H1 (cell line): ENCODE data around the gene TBC1D32. TPM values are rescaled to one million over a fixed set of nuclear protein-coding genes. Genes with fewer than 3 reads are reported as not detected.

Experiments used
- CTCF ChIA-PET: fragments of 300-600 bp; sonication (Branson Sonifier 250); formaldehyde crosslinking; loops from one replicate; lab custom pipeline; 2021; ENCODE audit not compliant: partially characterized antibody; lab: Charles Lee
- POLR2A ChIA-PET: fragments of 300-600 bp; sonication (Branson Sonifier 250); formaldehyde crosslinking; loops from one replicate; lab custom pipeline; 2021; ENCODE audit warnings: inconsistent platforms; ENCODE audit not compliant: partially characterized antibody; lab: Charles Lee
- DNase-seq, 2 experiments: peaks; one replicate each; pipeline versions ENCODE4 v3.0.0 to v3.0.0-alpha.2; 2010 to 2022; ENCODE audit warnings: low spot score in 2 of 2, low read depth in 1 of 2, mixed read lengths in 1 of 2
- FAIRE-seq: peaks from 2 replicates; lab custom pipeline; 2011; peaks lifted over from hg19 to GRCh38; lab: Jason Lieb, UNC
- H2AFZ ChIP-seq: 2 replicates; pipeline ENCODE4 v1.8.1; 2012; ENCODE audit warnings: low read length, inconsistent platforms
- H2AK5ac ChIP-seq: 2 replicates; pipeline ENCODE4 v1.6.1; 2013; ENCODE audit warnings: low read depth, low read length
- H2BK120ac ChIP-seq: replicated peaks from 2 replicates; pipeline ENCODE3; 2013; ENCODE audit warnings: low read depth, low read length, inconsistent platforms
- H2BK12ac ChIP-seq: 2 replicates; pipeline ENCODE4 v1.6.1; 2013; ENCODE audit warnings: low read depth, low read length
- H2BK15ac ChIP-seq: 2 replicates; pipeline ENCODE4 v1.6.1; 2013; ENCODE audit warnings: low read length
- H2BK20ac ChIP-seq: 2 replicates; pipeline ENCODE4 v1.6.1; 2013; ENCODE audit warnings: low read length
- H2BK5ac ChIP-seq: 2 replicates; pipeline ENCODE4 v1.6.1; 2013; ENCODE audit warnings: low read depth, low read length
- H3K14ac ChIP-seq: 2 replicates; pipeline ENCODE4 v1.6.1; 2013; ENCODE audit warnings: inconsistent platforms; ENCODE audit not compliant: insufficient read length
- H3K18ac ChIP-seq: 2 replicates; pipeline ENCODE4 v1.6.1; 2013; ENCODE audit warnings: low read length; ENCODE audit errors: extremely low read depth
- H3K23ac ChIP-seq: 2 replicates; pipeline ENCODE4 v1.6.1; 2013; ENCODE audit warnings: inconsistent platforms; ENCODE audit not compliant: insufficient read length
- H3K23me2 ChIP-seq: 2 replicates; pipeline ENCODE4 v1.6.1; 2013; ENCODE audit warnings: low read depth, low read length
- H3K27ac ChIP-seq: 2 replicates; pipeline ENCODE4 v1.6.1; 2011; ENCODE audit warnings: low read depth, low read length, inconsistent platforms
- H3K27me3 ChIP-seq, 4 experiments: replicated peaks in 1 of 4; 1 replicate in 1 of 4; 2 replicates in 3 of 4; pipeline versions ENCODE4 v1.6.1 to v1.8.1; 2011 to 2013; ENCODE audit warnings: low read length in 3 of 4, mild to moderate bottlenecking in 3 of 4, inconsistent platforms in 2 of 4, mixed read lengths in 2 of 4, moderate library complexity in 1 of 4; ENCODE audit not compliant: control insufficient read depth in 3 of 4, insufficient read depth in 3 of 4; ENCODE audit errors: extremely low read depth in 1 of 4
- H3K36me3 ChIP-seq, 4 experiments: 2 replicates each; pipeline versions ENCODE4 v1.6.1 to v1.8.1; 2011 to 2013; ENCODE audit warnings: mild to moderate bottlenecking in 4 of 4, low read length in 3 of 4, moderate library complexity in 2 of 4, control low read depth in 1 of 4, inconsistent platforms in 1 of 4; ENCODE audit not compliant: insufficient read depth in 4 of 4, control insufficient read depth in 2 of 4
- H3K4ac ChIP-seq: replicated peaks from 2 replicates; pipeline ENCODE3; 2013; ENCODE audit warnings: low read length, low read depth, mixed read lengths, inconsistent platforms; ENCODE audit not compliant: insufficient read length
- H3K4me1 ChIP-seq, 4 experiments: replicated peaks in 1 of 4; 1 replicate in 1 of 4; 2 replicates in 3 of 4; pipeline versions ENCODE4 v1.6.1 to v1.8.1; 2011 to 2013; ENCODE audit warnings: low read length in 3 of 4, inconsistent platforms in 2 of 4, mixed read lengths in 1 of 4; ENCODE audit not compliant: insufficient read depth in 4 of 4, control insufficient read depth in 3 of 4
- H3K4me2 ChIP-seq, 2 experiments: 2 replicates each; pipeline versions ENCODE4 v1.6.1 to v1.8.1; 2011 to 2013; ENCODE audit warnings: low read depth in 2 of 2, low read length in 2 of 2, control low read depth in 1 of 2, inconsistent platforms in 1 of 2, mild to moderate bottlenecking in 1 of 2; ENCODE audit not compliant: insufficient read depth in 1 of 2
- H3K4me3 ChIP-seq, 4 experiments: fragments of 200-600, 300-600 bp in 1 of 4; sonication (generic), shearing (Covaris generic), sonication (Bioruptor Twin) in 1 of 4; 2 replicates each; pipeline versions ENCODE4 v1.5.1 to v1.8.1; 2011 to 2016; ENCODE audit warnings: low read length in 4 of 4, low read depth in 3 of 4, control low read depth in 2 of 4, inconsistent platforms in 2 of 4, mild to moderate bottlenecking in 2 of 4, mixed read lengths in 1 of 4, moderate library complexity in 1 of 4; ENCODE audit not compliant: insufficient read depth in 2 of 4; ENCODE audit errors: extremely low read depth in 1 of 4
- H3K56ac ChIP-seq: replicated peaks from 2 replicates; pipeline ENCODE3; 2013; ENCODE audit warnings: low read depth, mild to moderate bottlenecking, mixed read lengths, low read length, inconsistent platforms; ENCODE audit not compliant: insufficient read length
- H3K79me1 ChIP-seq: 2 replicates; pipeline ENCODE4 v1.6.1; 2013; ENCODE audit warnings: low read depth, low read length, control low read depth
- H3K79me2 ChIP-seq, 2 experiments: 2 replicates each; pipeline versions ENCODE4 v1.6.1 to v1.8.1; 2012 to 2013; ENCODE audit warnings: low read length in 2 of 2, mild to moderate bottlenecking in 2 of 2, inconsistent platforms in 1 of 2; ENCODE audit not compliant: insufficient read depth in 2 of 2, control insufficient read depth in 1 of 2
- H3K9ac ChIP-seq, 4 experiments: replicated peaks in 1 of 4; 1 replicate in 1 of 4; 2 replicates in 3 of 4; pipeline versions ENCODE4 v1.6.1 to v1.8.1; 2011 to 2013; ENCODE audit warnings: low read depth in 3 of 4, low read length in 3 of 4, control low read depth in 2 of 4, mild to moderate bottlenecking in 2 of 4, moderate library complexity in 2 of 4, inconsistent platforms in 1 of 4; ENCODE audit errors: extremely low read depth in 1 of 4
- H3K9me3 ChIP-seq, 2 experiments: 2 replicates each; pipeline versions ENCODE4 v1.6.1 to v1.8.1; 2012 to 2013; ENCODE audit warnings: mild to moderate bottlenecking in 2 of 2, moderate library complexity in 2 of 2, control low read depth in 1 of 2, inconsistent platforms in 1 of 2, low read depth in 1 of 2, low read length in 1 of 2, mixed read lengths in 1 of 2; ENCODE audit not compliant: insufficient read depth in 2 of 2
- H4K20me1 ChIP-seq, 2 experiments: replicated peaks in 1 of 2; 2 replicates each; pipeline versions ENCODE3 to v1.8.1; 2011 to 2013; ENCODE audit warnings: inconsistent platforms in 2 of 2, low read length in 2 of 2, mild to moderate bottlenecking in 1 of 2; ENCODE audit not compliant: insufficient read depth in 2 of 2, control insufficient read depth in 1 of 2
- H4K5ac ChIP-seq: 2 replicates; pipeline ENCODE4 v1.6.1; 2013; ENCODE audit warnings: low read length, low read depth, mixed read lengths, inconsistent platforms; ENCODE audit not compliant: insufficient read length
- H4K8ac ChIP-seq: 2 replicates; pipeline ENCODE4 v1.8.0; 2013; ENCODE audit warnings: mild to moderate bottlenecking, moderate library complexity, low read length, inconsistent platforms; ENCODE audit not compliant: insufficient read depth; ENCODE audit errors: extremely low read depth
- H4K91ac ChIP-seq: replicated peaks from 2 replicates; pipeline ENCODE3; 2013; ENCODE audit warnings: low read length, mixed read lengths, inconsistent platforms; ENCODE audit not compliant: insufficient read length
- ATF2 ChIP-seq: IDR thresholded peaks from 2 replicates; pipeline ENCODE4 v1.6.1; 2012; ENCODE audit warnings: low read length, inconsistent platforms
- BACH1 ChIP-seq: IDR thresholded peaks from 2 replicates; pipeline ENCODE4 v1.6.1; 2012; ENCODE audit warnings: low read length, improper control_type of control experiment
- E2F6 ChIP-seq: IDR thresholded peaks from 2 replicates; pipeline ENCODE4 v1.6.1; 2012; ENCODE audit warnings: inconsistent platforms
- EP300 ChIP-seq, 2 experiments: IDR thresholded peaks; 1 replicate in 1 of 2; 2 replicates in 1 of 2; pipeline ENCODE4 v1.6.1; 2011 to 2012; ENCODE audit warnings: low read depth in 2 of 2, low read length in 2 of 2, mild to moderate bottlenecking in 2 of 2, borderline replicate concordance in 1 of 2, inconsistent platforms in 1 of 2, moderate library complexity in 1 of 2
- GABPA ChIP-seq: IDR thresholded peaks from 2 replicates; pipeline ENCODE4 v1.6.1; 2011; ENCODE audit warnings: mild to moderate bottlenecking, low read length, moderate library complexity, borderline replicate concordance; ENCODE audit not compliant: insufficient read depth
- MAX ChIP-seq: IDR thresholded peaks from 2 replicates; pipeline ENCODE4 v1.6.1; 2012; ENCODE audit warnings: inconsistent platforms
- NANOG ChIP-seq: IDR thresholded peaks from 2 replicates; pipeline ENCODE4 v1.6.1; 2011; ENCODE audit warnings: low read length, low read depth, mild to moderate bottlenecking, inconsistent platforms; ENCODE audit not compliant: insufficient read depth, poor library complexity, severe bottlenecking
- RXRA ChIP-seq: IDR thresholded peaks from 2 replicates; pipeline ENCODE4 v1.6.1; 2011; ENCODE audit warnings: low read depth, mild to moderate bottlenecking, low read length, moderate library complexity; ENCODE audit not compliant: insufficient read depth
- SP1 ChIP-seq: IDR thresholded peaks from 2 replicates; pipeline ENCODE4 v1.6.1; 2011; ENCODE audit warnings: low read depth, low read length
- TAF1 ChIP-seq: IDR thresholded peaks from 2 replicates; pipeline ENCODE4 v1.6.1; 2011; ENCODE audit warnings: mild to moderate bottlenecking, low read depth, low read length
- TBP ChIP-seq: IDR thresholded peaks from 2 replicates; pipeline ENCODE4 v1.6.1; 2011; ENCODE audit warnings: low read depth, low read length, improper control_type of control experiment
- polyA plus RNA-seq, 7 experiments: library from polyadenylated mRNA; depleted of rRNA in 3 of 7; stranded (reverse) in 5 of 7; unstranded in 2 of 7; fragments of >200 nt in 5 of 7; fragments of 200-250 nt in 2 of 7; gene quantifications; 1 replicate in 5 of 7; 2 replicates in 1 of 7; 4 replicates in 1 of 7; pipeline versions ENCODE4 v1.2.1 to v1.2.3, GENCODE V29; 2011 to 2013; ENCODE audit warnings: missing spikeins in 2 of 7, mixed read lengths in 2 of 7
- total RNA-seq: library from RNA; stranded (reverse); fragmentation: NEBNext Ultra II Directional; extraction: Animal tissue kit (Norgen Biotek cat#: 25700); gene quantifications from 2 replicates; pipeline ENCODE4 v1.2.1, GENCODE V29; 2021

The TBC1D32 gene
- total and polyA plus RNA-seq, 2 of the 8 experiments (the other 6 are each of a cell fraction or from before 2014, with no cell fraction given) = 5.3 to 7.1 TPM

- Histone ChIP-seq H3K23me2 (no peaks in the 10 kb centered on the region), H3K18ac (no peak overlapping the region), H2BK15ac (no peak overlapping the region), H3K79me2 (no peaks in the 10 kb centered on the region), H3K27me3 (no peaks in the 10 kb centered on the region), H3K4me3 (no peak overlapping the region), H3K4ac (no peak overlapping the region), H4K5ac (no peak overlapping the region), H2BK120ac (no peak overlapping the region), H3K36me3 (no peaks in the 10 kb centered on the region), H4K91ac (no peak overlapping the region), H3K23ac (no peak overlapping the region), H2AK5ac (no peak overlapping the region), H3K27ac (no peak overlapping the region), H3K9me3 (no peaks in the 10 kb centered on the region), H3K14ac (no peak overlapping the region), H2BK12ac (no peak overlapping the region), H2BK20ac (no peak overlapping the region), H3K4me2 (no peak overlapping the region), H2BK5ac (no peak overlapping the region), H3K56ac (no peak overlapping the region), H3K4me1 (no peaks in the 10 kb centered on the region), H4K20me1 (no peaks in the 10 kb centered on the region), H3K9ac (no peak overlapping the region), H4K8ac (no peak overlapping the region), H3K79me1 (no peaks in the 10 kb centered on the region), H2AFZ (no peak overlapping the region)
- CTCF ChIA-PET = no interaction called here
- POLR2A ChIA-PET = no interaction called here
- DNase-seq (no peak), FAIRE-seq (no peak)
- TF ChIP-seq MAX = no peak
- TF ChIP-seq BACH1 = no peak
- no peak for TF ChIP-seq SP1
- no peak for TF ChIP-seq TAF1
- no peak for TF ChIP-seq TBP
- TF ChIP-seq NANOG = no peak
- no peak for TF ChIP-seq E2F6
- TF ChIP-seq ATF2 = no peak
- no peak for TF ChIP-seq RXRA
- no peak for TF ChIP-seq EP300 (IDR thresholded peaks at IDR 0.05; ENCODE audit: borderline replicate concordance in 1 of 2, low read depth in 2 of 2, low read length in 2 of 2)
- TF ChIP-seq GABPA = no peak
These were observed 199.4 kb downstream of the TBC1D32 start for GRCh38 chr6:121134922-121135321.
